Peyer's patch (tissue), 4 donors: ENCODE results near the gene PLXNA1. TPM values are rescaled to one million over a fixed set of nuclear protein-coding genes. Genes with fewer than 3 reads are reported as not detected.

Experiments used
- DNase-seq, 3 donors: peaks; one replicate each; pipeline ENCODE4 v3.0.0-alpha.2; 2017 to 2019
- H3K27ac ChIP-seq, 4 donors: fragments of 200-600 bp; sonication (generic); one replicate each; pipeline ENCODE4 v1.5.1; 2016 to 2019
- H3K27me3 ChIP-seq, 2 donors: fragments of 200-600 bp; sonication (generic); one replicate each; pipeline ENCODE4 v1.5.1; 2019
- H3K36me3 ChIP-seq, 3 donors: fragments of 200-600 bp; sonication (generic); one replicate each; pipeline ENCODE4 v1.5.1; 2016 to 2019
- H3K4me1 ChIP-seq, 4 donors: fragments of 200-600 bp; sonication (generic); one replicate each; pipeline ENCODE4 v1.5.1; 2016 to 2019
- H3K4me3 ChIP-seq, 4 donors: fragments of 200-600 bp; sonication (generic); 1 replicate in 3 of 4; 2 replicates in 1 of 4; pipeline ENCODE4 v1.5.1; 2016 to 2019; ENCODE audit warnings: mild to moderate bottlenecking in 1 of 4
- H3K9me3 ChIP-seq, 4 donors: fragments of 200-600 bp; sonication (generic); one replicate each; pipeline ENCODE4 v1.5.1; 2016 to 2019; ENCODE audit warnings: mild to moderate bottlenecking in 1 of 4
- CTCF ChIP-seq, 6 experiments: fragments of 450-650 bp in 4 of 6; fragments of 200-600 bp in 2 of 6; sonication (generic) in 1 of 6; IDR thresholded peaks; one replicate each; pipeline ENCODE4 v1.5.1; 2017 to 2019; ENCODE audit warnings: antibody characterized with exemption in 6 of 6, mild to moderate bottlenecking in 3 of 6, moderate library complexity in 1 of 6
- POLR2A ChIP-seq, 2 donors: fragments of 450-650 bp; IDR thresholded peaks; one replicate each; pipeline ENCODE4 v1.5.1; 2017; ENCODE audit warnings: antibody characterized with exemption in 2 of 2, mild to moderate bottlenecking in 2 of 2, moderate library complexity in 2 of 2
- total RNA-seq, 4 donors: library from RNA; depleted of rRNA; stranded (reverse); fragments of >200 nt; gene quantifications; one replicate each; pipeline ENCODE4 v1.1.0, GENCODE V29; 2016

PLXNA1 gene
- total RNA-seq, 4 donors from 2014 or later = 30.1 to 54.5 (median 44.6) TPM

DNA sequence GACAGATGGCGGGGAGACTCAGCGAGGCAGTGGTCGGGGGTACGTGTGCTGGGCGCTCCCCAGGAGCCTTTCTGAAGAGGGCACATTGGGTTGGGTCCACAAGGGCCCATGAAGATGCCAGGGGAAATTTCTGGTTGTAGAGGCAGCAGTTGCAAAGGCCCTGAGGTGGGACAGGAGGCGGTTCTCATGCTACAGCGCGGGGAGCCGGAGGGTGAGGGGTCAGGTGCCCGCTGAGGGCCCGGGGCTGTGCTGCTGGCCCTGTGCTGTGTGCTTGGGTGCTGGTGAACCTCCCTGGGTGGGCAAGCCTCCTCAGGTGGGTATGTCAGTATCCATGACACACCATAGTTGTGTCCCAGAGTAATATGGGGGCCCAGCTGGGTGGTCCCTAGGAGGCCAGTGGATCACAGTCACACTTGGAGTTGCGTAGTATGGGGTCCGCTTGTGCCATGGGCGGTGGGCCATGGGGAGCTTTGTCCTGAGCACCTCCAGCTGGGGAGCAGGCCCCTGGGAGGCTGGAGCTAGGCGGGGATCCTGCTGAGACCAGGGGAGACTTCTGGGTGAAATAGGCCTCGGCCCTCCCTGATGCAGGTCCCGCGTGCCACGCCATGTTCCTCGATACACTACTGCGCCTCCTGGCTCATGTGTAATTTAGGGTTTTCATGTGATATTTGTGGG, 44.3 kb downstream of the PLXNA1 start:
- DNase-seq = no peak
- Histone ChIP-seq H3K4me3 (no peak overlapping the region), H3K36me3 (peaks cover 0 to 62% (median 0%) of the 10 kb centered on the region in 3 donors), H3K27ac (peak overlapping the region in 1 of 4 donors; percentile 80), H3K27me3 (no peaks in the 10 kb centered on the region), H3K9me3 (no peaks in the 10 kb centered on the region), H3K4me1 (peaks cover 0 to 14% (median 0%) of the 10 kb centered on the region in 4 donors)
- TF ChIP-seq CTCF (IDR thresholded peaks at IDR 0.05) (no peak), POLR2A (IDR thresholded peaks at IDR 0.05) (no peak)

- H3K27ac ChIP-seq = peak overlapping the region in 3 of 4 donors; percentile 38 to 80 (median 66)
- no peaks in the 10 kb centered on the region for H3K9me3 ChIP-seq
- H3K27me3 ChIP-seq = no peaks in the 10 kb centered on the region
- TF ChIP-seq CTCF (IDR thresholded peaks at IDR 0.05) (no peak), POLR2A (IDR thresholded peaks at IDR 0.05) (peak in 1 of 2 donors; percentile 16)
- peaks cover 0 to 63% (median 0%) of the 10 kb centered on the region in 3 donors for H3K36me3 ChIP-seq
- no peak overlapping the region for H3K4me3 ChIP-seq
- peaks cover 0 to 14% (median 0%) of the 10 kb centered on the region in 4 donors for H3K4me1 ChIP-seq
- DNase-seq = peak in 2 of 3 donors; percentile 78 to 87
Observed at GRCh38 chr3:127027811-127028548, 45.1 kb downstream of the PLXNA1 start.

GRCh38 chr3:127028781-127029657, 46.1 kb downstream of the PLXNA1 start:
- Histone ChIP-seq H3K27me3 (no peaks in the 10 kb centered on the region), H3K4me1 (peaks cover 0 to 14% (median 0%) of the 10 kb centered on the region in 4 donors), H3K9me3 (no peaks in the 10 kb centered on the region), H3K36me3 (peaks cover 0 to 57% (median 0%) of the 10 kb centered on the region in 3 donors), H3K27ac (peak overlapping the region in 3 of 4 donors; percentile 38 to 80 (median 66)), H3K4me3 (no peak overlapping the region)
- DNase-seq = no peak
- TF ChIP-seq CTCF (IDR thresholded peaks at IDR 0.05) (no peak), POLR2A (IDR thresholded peaks at IDR 0.05) (no peak)

- H3K36me3 ChIP-seq = peaks cover 0 to 60% (median 0%) of the 10 kb centered on the region in 3 donors
- no peak for DNase-seq
- H3K4me1 ChIP-seq = peaks cover 0 to 14% (median 0%) of the 10 kb centered on the region in 4 donors
- H3K27ac ChIP-seq = no peak overlapping the region
- H3K27me3 ChIP-seq = no peaks in the 10 kb centered on the region
- no peak overlapping the region for H3K4me3 ChIP-seq
- H3K9me3 ChIP-seq = no peaks in the 10 kb centered on the region
- TF ChIP-seq CTCF (IDR thresholded peaks at IDR 0.05) (no peak), POLR2A (IDR thresholded peaks at IDR 0.05) (no peak)
Observed at GRCh38 chr3:127029658-127030507, 47.0 kb downstream of the PLXNA1 start.
